ENCODE measurements around the gene CLDN25. TPM values are rescaled to one million over a fixed set of nuclear protein-coding genes. Genes with fewer than 3 reads are reported as not detected.

Gene CLDN25
- total and polyA plus RNA-seq, 2 of the 13 experiments (the other 11 are each of a cell fraction or from before 2014, with no cell fraction given), result not detected

DNA sequence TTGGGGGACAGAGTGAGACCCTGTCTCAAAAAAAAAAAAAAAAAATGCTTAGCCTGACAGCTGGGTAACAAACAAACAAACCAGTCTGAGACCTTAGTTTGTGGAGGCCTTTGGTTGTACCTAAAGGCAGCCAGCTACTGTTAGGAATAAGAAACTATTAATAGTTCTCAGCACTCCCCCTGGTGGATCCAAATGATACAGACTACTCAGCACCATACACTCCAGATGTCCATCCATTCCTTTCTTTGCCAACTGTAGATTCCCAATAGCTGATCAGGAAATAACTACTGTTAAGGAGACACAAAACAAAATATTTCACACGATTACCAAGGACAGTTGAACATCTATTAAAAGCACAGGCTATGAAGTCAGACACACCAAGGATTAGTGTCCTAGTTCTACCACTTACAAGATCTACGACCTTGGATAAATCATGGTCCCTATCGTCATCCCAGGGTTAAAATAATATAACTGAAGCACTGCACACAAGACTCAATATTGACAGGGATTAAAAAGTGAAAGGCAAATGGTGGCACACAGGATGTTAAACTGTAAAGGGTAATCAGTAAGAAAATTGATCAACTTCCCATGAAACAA lies 17.2 kb downstream of the CLDN25 start:
- no peak overlapping the region for H2AFZ ChIP-seq (ENCODE audit: low read length)
- no peak overlapping the region for H3K4me3 ChIP-seq (replicated peaks in 1 of 3; ENCODE audit: insufficient read depth in 1 of 3, low read depth in 2 of 3, low read length in 3 of 3)
- no peaks in the 10 kb centered on the region; a peak in 1 of 5 replicates for H3K27me3 ChIP-seq (ENCODE audit: control insufficient read depth in 1 of 2, insufficient read depth in 2 of 2, low read length in 2 of 2)
- H3K36me3 ChIP-seq (replicated peaks in 1 of 2; ENCODE audit: control insufficient read depth in 1 of 2, insufficient read depth in 2 of 2, low read length in 2 of 2), result peaks cover 6 to 21% of the 10 kb centered on the region in 2 experiments; a peak in 4 of 5 replicates
- peak; percentile 98 for ATAC-seq
- no peaks in the 10 kb centered on the region for H3K9me3 ChIP-seq (ENCODE audit: low read length)
- peak; percentile 39 for DNase-seq (ENCODE audit: low spot score)
- CTCF ChIA-PET (ENCODE audit: low intra/inter-chr PET ratio, low total read pairs), result interaction anchor here (1.8 kb wide), 1 partner anchor 491 kb away, joined by 6 read pairs; no protein-coding TSS in a partner anchor
- POLR2A ChIA-PET, result no interaction called here
- H4K20me1 ChIP-seq (ENCODE audit: insufficient read depth, low read length), result no peaks in the 10 kb centered on the region
- no peak overlapping the region for H3K4me2 ChIP-seq (ENCODE audit: low read depth, low read length)
- no TSS peak for BruUV-seq (replicated peaks)
- in situ Hi-C loops (cut with HindIII; ENCODE audit: extremely low pct_ligation_motif_present, low pct_unique_long_range_greater_than_20kb) (no loop called here), intact Hi-C loops (cut with micrococcal nuclease; ENCODE audit: unreplicated experiment) (loop anchor here (1.0 kb wide), 1 partner anchor 491 kb away; no protein-coding TSS in a partner anchor)
- FAIRE-seq, result peak; percentile 64
- no peaks in the 10 kb centered on the region for H3K4me1 ChIP-seq (ENCODE audit: insufficient read depth, low read length)
- H3K9ac ChIP-seq (ENCODE audit: insufficient read depth, low read depth, low read length), result no peak overlapping the region
- H3K27ac ChIP-seq (ENCODE audit: extremely low read length, insufficient read depth, low read length), result no peak overlapping the region
- 67% methylated on average over 3 of the region's 3 CpGs for WGBS (ENCODE audit: low lambda C conversion rate)
- H3K79me2 ChIP-seq (ENCODE audit: insufficient read depth, low read length), result no peaks in the 10 kb centered on the region
- TF ChIP-seq, protein P1, sequence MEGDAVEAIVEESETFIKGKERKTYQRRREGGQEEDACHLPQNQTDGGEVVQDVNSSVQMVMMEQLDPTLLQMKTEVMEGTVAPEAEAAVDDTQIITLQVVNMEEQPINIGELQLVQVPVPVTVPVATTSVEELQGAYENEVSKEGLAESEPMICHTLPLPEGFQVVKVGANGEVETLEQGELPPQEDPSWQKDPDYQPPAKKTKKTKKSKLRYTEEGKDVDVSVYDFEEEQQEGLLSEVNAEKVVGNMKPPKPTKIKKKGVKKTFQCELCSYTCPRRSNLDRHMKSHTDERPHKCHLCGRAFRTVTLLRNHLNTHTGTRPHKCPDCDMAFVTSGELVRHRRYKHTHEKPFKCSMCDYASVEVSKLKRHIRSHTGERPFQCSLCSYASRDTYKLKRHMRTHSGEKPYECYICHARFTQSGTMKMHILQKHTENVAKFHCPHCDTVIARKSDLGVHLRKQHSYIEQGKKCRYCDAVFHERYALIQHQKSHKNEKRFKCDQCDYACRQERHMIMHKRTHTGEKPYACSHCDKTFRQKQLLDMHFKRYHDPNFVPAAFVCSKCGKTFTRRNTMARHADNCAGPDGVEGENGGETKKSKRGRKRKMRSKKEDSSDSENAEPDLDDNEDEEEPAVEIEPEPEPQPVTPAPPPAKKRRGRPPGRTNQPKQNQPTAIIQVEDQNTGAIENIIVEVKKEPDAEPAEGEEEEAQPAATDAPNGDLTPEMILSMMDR (CRISPR knock-in tag; IDR thresholded peaks at IDR 0.05), result peak; percentile 66
- no peak for TF ChIP-seq ZNF737 (CRISPR knock-in tag; IDR thresholded peaks at IDR 0.05; ENCODE audit: borderline replicate concordance)
- TF ChIP-seq ZFP37 (CRISPR knock-in tag; IDR thresholded peaks at IDR 0.05; ENCODE audit: borderline replicate concordance), result no peak
- TF ChIP-seq STAG1 (CRISPR knock-in tag; IDR thresholded peaks at IDR 0.05), result peak; percentile 39
- no peak for TF ChIP-seq ZNF205 (CRISPR knock-in tag; IDR thresholded peaks at IDR 0.05)
- TF ChIP-seq ZNF24 (IDR thresholded peaks at IDR 0.05), result no peak
- TF ChIP-seq ZMYM4 (CRISPR knock-in tag; IDR thresholded peaks at IDR 0.05), result no peak
- TF ChIP-seq SMC3 (IDR thresholded peaks at IDR 0.05; ENCODE audit: low read length), result peak; percentile 39; the same call in 1 of the 2 replicates
- TF ChIP-seq, protein P2, sequence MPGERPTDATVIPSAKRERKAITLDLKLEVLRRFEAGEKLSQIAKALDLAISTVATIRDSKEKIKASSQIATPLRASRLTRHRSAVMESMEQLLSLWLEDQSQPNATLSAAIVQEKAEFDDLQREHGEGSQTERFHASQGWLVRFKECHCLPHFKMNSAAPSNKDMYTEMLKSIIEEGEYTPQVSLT (CRISPR knock-in tag; IDR thresholded peaks at IDR 0.05; ENCODE audit: borderline replicate concordance, low read depth), result no peak
- no peak for TF ChIP-seq SP140L (CRISPR knock-in tag; IDR thresholded peaks at IDR 0.05; ENCODE audit: borderline replicate concordance)
- TF ChIP-seq YEATS2 (CRISPR knock-in tag; IDR thresholded peaks at IDR 0.05; ENCODE audit: borderline replicate concordance), result no peak
- no peak for TF ChIP-seq NRL (CRISPR knock-in tag; IDR thresholded peaks at IDR 0.05; ENCODE audit: borderline replicate concordance)
- no peak for TF ChIP-seq MAFG (CRISPR knock-in tag; IDR thresholded peaks at IDR 0.05)
- TF ChIP-seq JUNB (CRISPR knock-in tag; IDR thresholded peaks at IDR 0.05; ENCODE audit: borderline replicate concordance), result no peak
- TF ChIP-seq ZNF713 (CRISPR knock-in tag; IDR thresholded peaks at IDR 0.05), result no peak
- TF ChIP-seq, protein P3, sequence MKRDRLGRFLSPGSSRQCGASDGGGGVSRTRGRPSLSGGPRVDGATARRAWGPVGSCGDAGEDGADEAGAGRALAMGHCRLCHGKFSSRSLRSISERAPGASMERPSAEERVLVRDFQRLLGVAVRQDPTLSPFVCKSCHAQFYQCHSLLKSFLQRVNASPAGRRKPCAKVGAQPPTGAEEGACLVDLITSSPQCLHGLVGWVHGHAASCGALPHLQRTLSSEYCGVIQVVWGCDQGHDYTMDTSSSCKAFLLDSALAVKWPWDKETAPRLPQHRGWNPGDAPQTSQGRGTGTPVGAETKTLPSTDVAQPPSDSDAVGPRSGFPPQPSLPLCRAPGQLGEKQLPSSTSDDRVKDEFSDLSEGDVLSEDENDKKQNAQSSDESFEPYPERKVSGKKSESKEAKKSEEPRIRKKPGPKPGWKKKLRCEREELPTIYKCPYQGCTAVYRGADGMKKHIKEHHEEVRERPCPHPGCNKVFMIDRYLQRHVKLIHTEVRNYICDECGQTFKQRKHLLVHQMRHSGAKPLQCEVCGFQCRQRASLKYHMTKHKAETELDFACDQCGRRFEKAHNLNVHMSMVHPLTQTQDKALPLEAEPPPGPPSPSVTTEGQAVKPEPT (CRISPR knock-in tag; IDR thresholded peaks at IDR 0.05; ENCODE audit: low read depth), result no peak
- TF ChIP-seq, protein P4, sequence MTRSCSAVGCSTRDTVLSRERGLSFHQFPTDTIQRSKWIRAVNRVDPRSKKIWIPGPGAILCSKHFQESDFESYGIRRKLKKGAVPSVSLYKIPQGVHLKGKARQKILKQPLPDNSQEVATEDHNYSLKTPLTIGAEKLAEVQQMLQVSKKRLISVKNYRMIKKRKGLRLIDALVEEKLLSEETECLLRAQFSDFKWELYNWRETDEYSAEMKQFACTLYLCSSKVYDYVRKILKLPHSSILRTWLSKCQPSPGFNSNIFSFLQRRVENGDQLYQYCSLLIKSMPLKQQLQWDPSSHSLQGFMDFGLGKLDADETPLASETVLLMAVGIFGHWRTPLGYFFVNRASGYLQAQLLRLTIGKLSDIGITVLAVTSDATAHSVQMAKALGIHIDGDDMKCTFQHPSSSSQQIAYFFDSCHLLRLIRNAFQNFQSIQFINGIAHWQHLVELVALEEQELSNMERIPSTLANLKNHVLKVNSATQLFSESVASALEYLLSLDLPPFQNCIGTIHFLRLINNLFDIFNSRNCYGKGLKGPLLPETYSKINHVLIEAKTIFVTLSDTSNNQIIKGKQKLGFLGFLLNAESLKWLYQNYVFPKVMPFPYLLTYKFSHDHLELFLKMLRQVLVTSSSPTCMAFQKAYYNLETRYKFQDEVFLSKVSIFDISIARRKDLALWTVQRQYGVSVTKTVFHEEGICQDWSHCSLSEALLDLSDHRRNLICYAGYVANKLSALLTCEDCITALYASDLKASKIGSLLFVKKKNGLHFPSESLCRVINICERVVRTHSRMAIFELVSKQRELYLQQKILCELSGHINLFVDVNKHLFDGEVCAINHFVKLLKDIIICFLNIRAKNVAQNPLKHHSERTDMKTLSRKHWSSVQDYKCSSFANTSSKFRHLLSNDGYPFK (CRISPR knock-in tag; IDR thresholded peaks at IDR 0.05; ENCODE audit: borderline replicate concordance), result no peak
